Mucosa of descending colon (tissue), 3 donors: ENCODE results near the gene PTPRE. TPM values are rescaled to one million over a fixed set of nuclear protein-coding genes. Genes with fewer than 3 reads are reported as not detected.

Experiments used
- ATAC-seq: fragments of 200-7000 bp; cut with Tn5 transposase; one replicate; pipeline ENCODE4 v1.9.1; 2020; ENCODE audit warnings: mild to moderate bottlenecking, moderate library complexity
- DNase-seq, 3 donors: peaks; one replicate each; pipeline ENCODE4 v3.0.0-alpha.2; 2020
- H3K36me3 ChIP-seq: fragments of 200-600 bp; one replicate; pipeline ENCODE4 v1.8.0; 2021; ENCODE audit warnings: low read depth, mild to moderate bottlenecking
- H3K4me1 ChIP-seq: fragments of 200-600 bp; one replicate; pipeline ENCODE4 v1.8.0; 2021; ENCODE audit warnings: low read depth, mild to moderate bottlenecking
- H3K4me3 ChIP-seq: fragments of 200-600 bp; one replicate; pipeline ENCODE4 v1.8.0; 2021; ENCODE audit warnings: mild to moderate bottlenecking
- H3K9me3 ChIP-seq: fragments of 200-600 bp; one replicate; pipeline ENCODE4 v1.8.0; 2021; ENCODE audit warnings: mild to moderate bottlenecking
- CTCF ChIP-seq: fragments of 200-600 bp; IDR thresholded peaks from one replicate; pipeline ENCODE4 v1.8.0; 2022; ENCODE audit warnings: antibody characterized with exemption, mild to moderate bottlenecking
- intact Hi-C, 2 donors: fragments of 100-400 bp; cut with DNase I in 1 of 2; cut with micrococcal nuclease in 1 of 2; formaldehyde crosslinking; loops; one replicate each; pipeline versions ENCODE4 v1.11.0 to v1.11.1; 2022; cut with DNase I, micrococcal nuclease
- total RNA-seq, 3 donors: library from RNA; stranded (reverse); fragmentation: NEBNext Ultra II Directional in 2 of 3; extraction: Animal tissue kit (Norgen Biotek cat#: 25700) in 2 of 3; gene quantifications; one replicate each; pipeline versions ENCODE4 v1.2.1 to v1.2.4, GENCODE V29; 2021 to 2023
- donor health status: DM: no; HTN: no; CAD: no; lungs with moderate emphysema.
- donor health status: DM: no; HTN: no; CAD: no.
- donor health status: DM: no; HTN: yes; CAD: no.

Gene PTPRE
- total RNA-seq, 3 donors from 2014 or later: 28.8 to 33.6 (median 32.5) TPM

GRCh38 chr10:128000471-128001362 is 93.8 kb downstream of the PTPRE start:
- no peak overlapping the region for H3K4me3 ChIP-seq
- H3K4me1 ChIP-seq: no peaks in the 10 kb centered on the region
- DNase-seq (no peak), ATAC-seq (no peak)
- no peak for TF ChIP-seq CTCF
- no peaks in the 10 kb centered on the region for H3K9me3 ChIP-seq
- intact Hi-C loops: no loop called here
- H3K36me3 ChIP-seq: no peaks in the 10 kb centered on the region

GRCh38 chr10:128001363-128001745 is 94.5 kb downstream of the PTPRE start:
- ATAC-seq (no peak), DNase-seq (no peak)
- H3K4me3 ChIP-seq: no peak overlapping the region
- intact Hi-C loops: no loop called here
- no peaks in the 10 kb centered on the region for H3K36me3 ChIP-seq
- H3K4me1 ChIP-seq: no peaks in the 10 kb centered on the region
- TF ChIP-seq CTCF: no peak
- no peaks in the 10 kb centered on the region for H3K9me3 ChIP-seq

- Histone ChIP-seq H3K9me3 (no peaks in the 10 kb centered on the region), H3K4me1 (no peaks in the 10 kb centered on the region), H3K4me3 (no peak overlapping the region), H3K36me3 (no peaks in the 10 kb centered on the region)
- intact Hi-C loops: no loop called here
- no peak for TF ChIP-seq CTCF
- ATAC-seq (no peak), DNase-seq (no peak)
Observed at GRCh38 chr10:128001849-128002248, 94.9 kb downstream of the PTPRE start.

GRCh38 chr10:128003521-128003920 is 96.6 kb downstream of the PTPRE start:
- Histone ChIP-seq H3K4me1 (no peaks in the 10 kb centered on the region), H3K4me3 (no peak overlapping the region), H3K36me3 (no peaks in the 10 kb centered on the region), H3K9me3 (no peaks in the 10 kb centered on the region)
- DNase-seq (no peak), ATAC-seq (no peak)
- no peak for TF ChIP-seq CTCF
- intact Hi-C loops: no loop called here

GRCh38 chr10:128005858-128006257 is 99.0 kb downstream of the PTPRE start:
- Histone ChIP-seq H3K4me3 (no peak overlapping the region), H3K9me3 (no peaks in the 10 kb centered on the region), H3K36me3 (no peaks in the 10 kb centered on the region), H3K4me1 (no peaks in the 10 kb centered on the region)
- intact Hi-C loops: no loop called here
- ATAC-seq (no peak), DNase-seq (no peak)
- no peak for TF ChIP-seq CTCF
